Activated T-helper 2 cell treated with anti-CD3 and anti-CD28 coated beads, Interferon-gamma antibody, Interleukin-2, Interleukin-4, amounts not matched to agents 10 μg/mL and 5 μg/mL and 100 μg/mL, durations not matched to agents 14 hours and 24 hours and 36 hours (primary cell): ENCODE measurements around the gene SPTBN5. TPM values are rescaled to one million over a fixed set of nuclear protein-coding genes. Genes with fewer than 3 reads are reported as not detected.
A peak's percentile ranks its signal among the peaks of the same experiment; 100 is the strongest.

Source experiments
- DNase-seq: peaks from one replicate; pipeline ENCODE4 v3.0.0; 2021; ENCODE audit warnings: low spot score
- H3K27ac Mint-ChIP-seq: one replicate; pipeline ENCODE4 v1.8.0; 2021; ENCODE audit warnings: mixed read lengths
- H3K27me3 Mint-ChIP-seq: one replicate; pipeline ENCODE4 v1.8.0; 2021; ENCODE audit warnings: low read depth, mixed read lengths
- H3K36me3 Mint-ChIP-seq: one replicate; pipeline ENCODE4 v1.8.0; 2021; ENCODE audit warnings: low read depth, mixed read lengths
- H3K4me1 Mint-ChIP-seq: one replicate; pipeline ENCODE4 v1.8.0; 2021; ENCODE audit warnings: low read depth, mixed read lengths
- H3K4me3 Mint-ChIP-seq: one replicate; pipeline ENCODE4 v1.8.0; 2021; ENCODE audit warnings: low read depth, mild to moderate bottlenecking, moderate library complexity, mixed read lengths
- H3K9me3 Mint-ChIP-seq: one replicate; pipeline ENCODE4 v1.8.0; 2021; ENCODE audit warnings: mixed read lengths
- intact Hi-C: fragments of 100-400 bp; cut with micrococcal nuclease; formaldehyde crosslinking; loops from one replicate; pipeline ENCODE4 v1.15.1; 2023
- total RNA-seq: library from RNA; stranded (reverse); gene quantifications from 2 replicates; pipeline ENCODE4 v1.2.3, GENCODE V29; 2022

The SPTBN5 gene
- 0.41 and 0.90 TPM in 2 replicates for total RNA-seq

- Mint-ChIP-seq H3K27ac (peak within 1 kb of the TSS; percentile 24), H3K4me1 (peaks cover 16% of the 10 kb centered on the region), H3K4me3 (peak within 1 kb of the TSS; percentile 21)
These were observed at the start of gene SPTBN5 for GRCh38 chr15:41893422-41894250. Gene SPTBN5 (minus strand): TSS chr15:41894053. CDS start chr15:41893497, 556 bp downstream.

GRCh38 chr15:41942886-41943285 is 49.0 kb upstream of the SPTBN5 start:
- Mint-ChIP-seq H3K36me3 (peaks cover 20% of the 10 kb centered on the region), H3K27me3 (no peaks in the 10 kb centered on the region), H3K27ac (no peak overlapping the region), H3K9me3 (no peaks in the 10 kb centered on the region), H3K4me3 (no peak overlapping the region), H3K4me1 (peaks cover 16% of the 10 kb centered on the region)
- intact Hi-C loops = no loop called here
- DNase-seq = no peak

More at GRCh38 chr15:41893422-41894250, at the start of gene SPTBN5:
- Mint-ChIP-seq H3K27me3 (no peaks in the 10 kb centered on the region), H3K36me3 (no peaks in the 10 kb centered on the region), H3K9me3 (no peaks in the 10 kb centered on the region)
- intact Hi-C loops = no loop called here
- DNase-seq = no peak

GRCh38 chr15:41941644-41942415 is 48.0 kb upstream of the SPTBN5 start:
- no peak overlapping the region for H3K27ac Mint-ChIP-seq
- peaks cover 20% of the 10 kb centered on the region for H3K36me3 Mint-ChIP-seq
- no peaks in the 10 kb centered on the region for H3K27me3 Mint-ChIP-seq
- no peaks in the 10 kb centered on the region for H3K9me3 Mint-ChIP-seq
- H3K4me3 Mint-ChIP-seq = no peak overlapping the region
- DNase-seq = no peak
- intact Hi-C loops = no loop called here
- H3K4me1 Mint-ChIP-seq = peaks cover 27% of the 10 kb centered on the region

- peaks cover 41% of the 10 kb centered on the region for H3K4me1 Mint-ChIP-seq
- no peaks in the 10 kb centered on the region for H3K9me3 Mint-ChIP-seq
- H3K27ac Mint-ChIP-seq = peak overlapping the region; percentile 51
- no peak overlapping the region for H3K4me3 Mint-ChIP-seq
- H3K27me3 Mint-ChIP-seq = no peaks in the 10 kb centered on the region
- intact Hi-C loops = loop anchor here (1.0 kb wide), 2 partner anchors 17 to 31 kb away; no protein-coding TSS in a partner anchor
- DNase-seq = peak; percentile 14
- peaks cover 29% of the 10 kb centered on the region for H3K36me3 Mint-ChIP-seq
These were observed 46.6 kb upstream of the SPTBN5 start for GRCh38 chr15:41940441-41940857.

GRCh38 chr15:41939986-41940385 is 46.1 kb upstream of the SPTBN5 start:
- Mint-ChIP-seq H3K27me3 (no peaks in the 10 kb centered on the region), H3K4me1 (peaks cover 45% of the 10 kb centered on the region), H3K36me3 (peaks cover 29% of the 10 kb centered on the region), H3K4me3 (no peak overlapping the region), H3K9me3 (no peaks in the 10 kb centered on the region), H3K27ac (peak overlapping the region; percentile 51)
- intact Hi-C loops = loop anchor here (1.0 to 10.0 kb wide), 4 partner anchors 17 to 515 kb away; partner anchors contain the start of gene ITPKA
- no peak for DNase-seq

GRCh38 chr15:41937568-41937923 is 43.7 kb upstream of the SPTBN5 start:
- intact Hi-C loops = loop anchor here (2.0 to 10.0 kb wide), 3 partner anchors 19 to 513 kb away; partner anchors contain the start of gene ITPKA
- H3K9me3 Mint-ChIP-seq = no peaks in the 10 kb centered on the region
- no peak for DNase-seq
- peaks cover 26% of the 10 kb centered on the region for H3K36me3 Mint-ChIP-seq
- H3K4me3 Mint-ChIP-seq = no peak overlapping the region
- peaks cover 60% of the 10 kb centered on the region for H3K4me1 Mint-ChIP-seq
- H3K27ac Mint-ChIP-seq = peak overlapping the region; percentile 100
- no peaks in the 10 kb centered on the region for H3K27me3 Mint-ChIP-seq

- peaks cover 20% of the 10 kb centered on the region for H3K36me3 Mint-ChIP-seq
These were observed 43.1 kb upstream of the SPTBN5 start for GRCh38 chr15:41936649-41937567.

GRCh38 chr15:41936155-41936554 is 42.3 kb upstream of the SPTBN5 start:
- no peak for DNase-seq
- Mint-ChIP-seq H3K27me3 (no peaks in the 10 kb centered on the region), H3K4me1 (peaks cover 59% of the 10 kb centered on the region), H3K9me3 (no peaks in the 10 kb centered on the region), H3K27ac (peak overlapping the region; percentile 100), H3K4me3 (peak overlapping the region; percentile 69), H3K36me3 (peaks cover 18% of the 10 kb centered on the region)
- intact Hi-C loops = loop anchor here (1.0 to 10.0 kb wide), 4 partner anchors 21 to 511 kb away; partner anchors contain the start of gene ITPKA

More at GRCh38 chr15:41936649-41937567, 43.1 kb upstream of the SPTBN5 start:
- Mint-ChIP-seq H3K27ac (peak overlapping the region; percentile 100), H3K27me3 (no peaks in the 10 kb centered on the region), H3K4me3 (peak overlapping the region; percentile 69), H3K9me3 (no peaks in the 10 kb centered on the region), H3K4me1 (peaks cover 60% of the 10 kb centered on the region)
- intact Hi-C loops = loop anchor here (1.0 to 10.0 kb wide), 4 partner anchors 20 to 512 kb away; partner anchors contain the start of gene ITPKA
- peak; percentile 71 for DNase-seq

GRCh38 chr15:41935566-41936020 is 41.7 kb upstream of the SPTBN5 start:
- peaks cover 13% of the 10 kb centered on the region for H3K36me3 Mint-ChIP-seq
- peak overlapping the region; percentile 100 for H3K27ac Mint-ChIP-seq
- H3K4me1 Mint-ChIP-seq = peaks cover 53% of the 10 kb centered on the region

GRCh38 chr15:41934843-41935242 is 41.0 kb upstream of the SPTBN5 start:
- peak; percentile 56 for DNase-seq
- H3K9me3 Mint-ChIP-seq = no peaks in the 10 kb centered on the region
- peaks cover 8% of the 10 kb centered on the region for H3K36me3 Mint-ChIP-seq
- intact Hi-C loops = loop anchor here (5.0 to 10.0 kb wide), 2 partner anchors 443 to 510 kb away; partner anchors contain the start of gene ITPKA
- no peaks in the 10 kb centered on the region for H3K27me3 Mint-ChIP-seq
- peak overlapping the region; percentile 38 for H3K4me3 Mint-ChIP-seq
- H3K27ac Mint-ChIP-seq = peak overlapping the region; percentile 100
- H3K4me1 Mint-ChIP-seq = peaks cover 49% of the 10 kb centered on the region

More at GRCh38 chr15:41935566-41936020, 41.7 kb upstream of the SPTBN5 start:
- Mint-ChIP-seq H3K9me3 (no peaks in the 10 kb centered on the region), H3K27me3 (no peaks in the 10 kb centered on the region), H3K4me3 (peak overlapping the region; percentile 20)
- DNase-seq = no peak
- intact Hi-C loops = loop anchor here (1.0 to 10.0 kb wide), 4 partner anchors 21 to 511 kb away; partner anchors contain the start of gene ITPKA

- peaks cover 59% of the 10 kb centered on the region for H3K4me1 Mint-ChIP-seq
- H3K4me3 Mint-ChIP-seq = no peak overlapping the region
- no peaks in the 10 kb centered on the region for H3K9me3 Mint-ChIP-seq
- peaks cover 11% of the 10 kb centered on the region for H3K36me3 Mint-ChIP-seq
- no peak for DNase-seq
- peak overlapping the region; percentile 61 for H3K27ac Mint-ChIP-seq
- intact Hi-C loops = loop anchor here (10.0 kb wide), 1 partner anchor 509 kb away; no protein-coding TSS in a partner anchor
- H3K27me3 Mint-ChIP-seq = no peaks in the 10 kb centered on the region
These were observed 39.9 kb upstream of the SPTBN5 start for GRCh38 chr15:41933771-41934170.
